ENCODE data around the gene WDR43. TPM values are rescaled to one million over a fixed set of nuclear protein-coding genes. Genes with fewer than 3 reads are reported as not detected.
A peak's percentile ranks its signal among the peaks of the same experiment; 100 is the strongest.
"Not testable (repeated sequence)": the region's sequence is repeated elsewhere in the genome, so short reads cannot be mapped to it uniquely, and the experiment has no call there.

Gene WDR43
- total RNA-seq, 2 donors from 2014 or later = 64.1 to 102 TPM

GRCh38 chr2:28977176-28977875, 82.9 kb downstream of the WDR43 start:
- Mint-ChIP-seq H3K9me3 (no peaks in the 10 kb centered on the region), H3K36me3 (no peaks in the 10 kb centered on the region), H3K27ac (peak overlapping the region in 1 of 2 donors; percentile 47)
- ATAC-seq (no peak), DNase-seq (ENCODE audit: low spot score in 2 of 2) (no peak)

GRCh38 chr2:28978001-28978400, 83.5 kb downstream of the WDR43 start:
- ATAC-seq; H3K9me3 Mint-ChIP-seq; DNase-seq (ENCODE audit: low spot score in 2 of 2); H3K36me3 Mint-ChIP-seq: not testable (repeated sequence)
- H3K27ac Mint-ChIP-seq = peak overlapping the region; percentile 47 to 78

GRCh38 chr2:28978606-28979005, 84.1 kb downstream of the WDR43 start:
- Mint-ChIP-seq H3K36me3 (no peaks in the 10 kb centered on the region), H3K27ac (peak overlapping the region in 1 of 2 donors; percentile 47), H3K9me3 (no peaks in the 10 kb centered on the region)
- DNase-seq (ENCODE audit: low spot score in 2 of 2) (no peak), ATAC-seq (no peak)

- ATAC-seq (no peak), DNase-seq (ENCODE audit: low spot score in 2 of 2) (no peak)
- Mint-ChIP-seq H3K9me3 (no peaks in the 10 kb centered on the region), H3K36me3 (no peaks in the 10 kb centered on the region), H3K27ac (no peak overlapping the region)
Measured at GRCh38 chr2:28979041-28979440, 84.6 kb downstream of the WDR43 start.

GRCh38 chr2:28979576-28980366, 85.3 kb downstream of the WDR43 start:
- no peak for DNase-seq (ENCODE audit: low spot score in 2 of 2)
- Mint-ChIP-seq H3K36me3 (no peaks in the 10 kb centered on the region), H3K27ac (no peak overlapping the region), H3K9me3 (no peaks in the 10 kb centered on the region)
- ATAC-seq = no peak

GRCh38 chr2:28980368-28981015, 86.0 kb downstream of the WDR43 start:
- no peak for DNase-seq (ENCODE audit: low spot score in 2 of 2)
- Mint-ChIP-seq H3K36me3 (no peaks in the 10 kb centered on the region), H3K9me3 (no peaks in the 10 kb centered on the region), H3K27ac (no peak overlapping the region)
- ATAC-seq = no peak

GRCh38 chr2:28981016-28981441, 86.6 kb downstream of the WDR43 start, which contains the start of gene TOGARAM2:
Gene TOGARAM2, plus strand, starts transcription at chr2:28981298. Its CDS starts 13,537 bp downstream, at chr2:28994835.
- H3K27ac Mint-ChIP-seq = no peak within 1 kb of the TSS
- no peaks in the 10 kb centered on the region for H3K9me3 Mint-ChIP-seq
- no peaks in the 10 kb centered on the region for H3K36me3 Mint-ChIP-seq
- DNase-seq (ENCODE audit: low spot score in 2 of 2) (no peak), ATAC-seq (no peak)

- no peaks in the 10 kb centered on the region for H3K9me3 Mint-ChIP-seq
- no peaks in the 10 kb centered on the region for H3K36me3 Mint-ChIP-seq
- ATAC-seq = no peak
- H3K27ac Mint-ChIP-seq = no peak overlapping the region
- no peak for DNase-seq (ENCODE audit: low spot score in 2 of 2)
Measured at GRCh38 chr2:28981620-28982376, 87.3 kb downstream of the WDR43 start.

- Mint-ChIP-seq H3K27ac (no peak overlapping the region), H3K36me3 (no peaks in the 10 kb centered on the region), H3K9me3 (no peaks in the 10 kb centered on the region)
- ATAC-seq (no peak), DNase-seq (ENCODE audit: low spot score in 2 of 2) (no peak)
Measured at GRCh38 chr2:28982381-28982950, 88.0 kb downstream of the WDR43 start.

GRCh38 chr2:28986429-28986828, 92.0 kb downstream of the WDR43 start:
- ATAC-seq = no peak
- H3K36me3 Mint-ChIP-seq = no peaks in the 10 kb centered on the region

GRCh38 chr2:28989973-28990372, 95.5 kb downstream of the WDR43 start:
- no peak for ATAC-seq

More at GRCh38 chr2:28986429-28986828, 92.0 kb downstream of the WDR43 start:
- no peak for DNase-seq (ENCODE audit: low spot score in 2 of 2)
- Mint-ChIP-seq H3K9me3 (no peaks in the 10 kb centered on the region), H3K27ac (peak overlapping the region in 1 of 2 donors; percentile 63)

GRCh38 chr2:28990445-28990844, 96.0 kb downstream of the WDR43 start:
- ATAC-seq = no peak
- peak overlapping the region in 1 of 2 donors; percentile 75 for H3K27ac Mint-ChIP-seq
- no peaks in the 10 kb centered on the region for H3K9me3 Mint-ChIP-seq
- DNase-seq (ENCODE audit: low spot score in 2 of 2) = no peak
- no peaks in the 10 kb centered on the region for H3K36me3 Mint-ChIP-seq

More at GRCh38 chr2:28989973-28990372, 95.5 kb downstream of the WDR43 start:
- Mint-ChIP-seq H3K36me3 (no peaks in the 10 kb centered on the region), H3K9me3 (no peaks in the 10 kb centered on the region), H3K27ac (no peak overlapping the region)
- DNase-seq (ENCODE audit: low spot score in 2 of 2) = no peak

- no peak for ATAC-seq
- H3K27ac Mint-ChIP-seq = no peak overlapping the region
- no peaks in the 10 kb centered on the region for H3K36me3 Mint-ChIP-seq
- DNase-seq (ENCODE audit: low spot score in 2 of 2) = no peak
- no peaks in the 10 kb centered on the region for H3K9me3 Mint-ChIP-seq
Measured at GRCh38 chr2:28991021-28991420, 96.6 kb downstream of the WDR43 start.

GRCh38 chr2:28991460-28991859, 97.0 kb downstream of the WDR43 start:
- no peaks in the 10 kb centered on the region for H3K9me3 Mint-ChIP-seq
- ATAC-seq (no peak), DNase-seq (ENCODE audit: low spot score in 2 of 2) (no peak)
- H3K36me3 Mint-ChIP-seq = no peaks in the 10 kb centered on the region
- H3K27ac Mint-ChIP-seq = no peak overlapping the region

- DNase-seq (ENCODE audit: low spot score in 2 of 2) (no peak), ATAC-seq (no peak)
- H3K9me3 Mint-ChIP-seq = no peaks in the 10 kb centered on the region
- H3K36me3 Mint-ChIP-seq = no peaks in the 10 kb centered on the region
- no peak overlapping the region for H3K27ac Mint-ChIP-seq
Measured at GRCh38 chr2:28993206-28993960, 98.9 kb downstream of the WDR43 start.

GRCh38 chr2:28994074-28994473, 99.6 kb downstream of the WDR43 start:
- Mint-ChIP-seq H3K9me3 (no peaks in the 10 kb centered on the region), H3K36me3 (no peaks in the 10 kb centered on the region), H3K27ac (no peak overlapping the region)
- no peak for DNase-seq (ENCODE audit: low spot score in 2 of 2)
- ATAC-seq = no peak
